K562 (cell line): ENCODE measurements around the gene IFFO2. TPM values are rescaled to one million over a fixed set of nuclear protein-coding genes. Genes with fewer than 3 reads are reported as not detected.

Experiments used
- ATF1 ChIP-seq, 2 experiments: fragments of 450-650 bp in 1 of 2; IDR thresholded peaks; 2 replicates each; pipeline ENCODE4 v1.6.1; 2016; ENCODE audit warnings: missing compliant biosample characterization in 1 of 2, missing genetic modification characterization in 1 of 2
- CBX1 ChIP-seq: sonication (generic); IDR thresholded peaks from 2 replicates; pipeline ENCODE4 v1.6.1; 2016; ENCODE audit warnings: antibody characterized with exemption, low read depth, mild to moderate bottlenecking
- HDAC1 ChIP-seq, 2 experiments: fragments of 450-650 bp; IDR thresholded peaks; 2 replicates each; pipeline ENCODE4 v1.6.1; 2016 to 2017; ENCODE audit warnings: inconsistent platforms in 1 of 2, mild to moderate bottlenecking in 1 of 2, moderate library complexity in 1 of 2
- HNRNPH1 ChIP-seq: fragments of 200-400 bp; formaldehyde crosslinking; optimal IDR thresholded peaks from 2 replicates; pipeline ENCODE3; 2017; ENCODE audit warnings: low read depth, mild to moderate bottlenecking, low read length, moderate library complexity
- HNRNPK ChIP-seq: fragments of 200-400 bp; formaldehyde crosslinking; IDR thresholded peaks from one replicate; pipeline ENCODE4 v1.6.1; 2018; ENCODE audit warnings: mild to moderate bottlenecking, low read depth, low read length; ENCODE audit not compliant: poor library complexity, severe bottlenecking
- JUN ChIP-seq, 2 experiments: sonication (generic) in 1 of 2; formaldehyde crosslinking in 1 of 2; IDR thresholded peaks; 2 replicates each; pipeline versions ENCODE4 v1.6.1 to v1.8.0; 2012 to 2022; ENCODE audit warnings: borderline replicate concordance in 2 of 2, mild to moderate bottlenecking in 2 of 2, improper control_type of control experiment in 1 of 2, low read depth in 1 of 2, low read length in 1 of 2, missing genetic modification reagents in 1 of 2
- KAT7 ChIP-seq: sonication (generic); formaldehyde crosslinking; IDR thresholded peaks from 2 replicates; pipeline ENCODE4 v1.8.0; 2022; ENCODE audit warnings: missing genetic modification reagents, mild to moderate bottlenecking, borderline replicate concordance
- KDM2B ChIP-seq: fragments of 250-450 bp; sonication (Bioruptor Pico); IDR thresholded peaks from 2 replicates; pipeline ENCODE4 v1.8.0; 2021; ENCODE audit warnings: mild to moderate bottlenecking, moderate library complexity
- MTA2 ChIP-seq: fragments of 450-650 bp; IDR thresholded peaks from 2 replicates; pipeline ENCODE4 v1.6.1; 2016; ENCODE audit warnings: low read depth
- NCOA2 ChIP-seq, 2 experiments: fragments of 450-650 bp; IDR thresholded peaks; 2 replicates each; pipeline ENCODE4 v1.6.1; 2018; ENCODE audit warnings: mild to moderate bottlenecking in 2 of 2, moderate library complexity in 1 of 2; ENCODE audit not compliant: partially characterized antibody in 2 of 2
- NCOR1 ChIP-seq: fragments of 450-650 bp; IDR thresholded peaks from 2 replicates; pipeline ENCODE4 v1.6.1; 2016; ENCODE audit warnings: mild to moderate bottlenecking, moderate library complexity
- NKRF ChIP-seq: fragments of 450-650 bp; IDR thresholded peaks from 2 replicates; pipeline ENCODE4 v1.6.1; 2016; ENCODE audit warnings: borderline replicate concordance
- PHF20 ChIP-seq: fragments of 450-650 bp; IDR thresholded peaks from 2 replicates; pipeline ENCODE4 v1.6.1; 2018; ENCODE audit not compliant: partially characterized antibody
- POLR2G ChIP-seq: fragments of 200-400 bp; formaldehyde crosslinking; IDR thresholded peaks from 2 replicates; pipeline ENCODE4 v1.6.1; 2017; ENCODE audit warnings: low read depth, mild to moderate bottlenecking, antibody characterized with exemption, low read length, moderate library complexity
- PTBP1 ChIP-seq: fragments of 200-400 bp; formaldehyde crosslinking; IDR thresholded peaks from 2 replicates; pipeline ENCODE4 v1.6.1; 2017; ENCODE audit warnings: low read depth, low read length
- RCOR1 ChIP-seq, 2 experiments: IDR thresholded peaks; 2 replicates each; pipeline ENCODE4 v1.6.1; 2012; ENCODE audit warnings: low read depth in 2 of 2, low read length in 2 of 2, borderline replicate concordance in 1 of 2, improper control_type of control experiment in 1 of 2
- RREB1 ChIP-seq: fragments of 250-450 bp; sonication (Bioruptor Pico); IDR thresholded peaks from 2 replicates; pipeline ENCODE4 v1.4.0; 2020
- SREBF1 ChIP-seq: fragments of 150-350 bp; IDR thresholded peaks from 2 replicates; pipeline ENCODE4 v1.6.1; 2014; ENCODE audit warnings: antibody characterized with exemption, low read depth, low read length, borderline replicate concordance
- TEAD2 ChIP-seq: fragments of 450-650 bp; IDR thresholded peaks from 2 replicates; pipeline ENCODE4 v1.6.1; 2016; ENCODE audit warnings: missing genetic modification characterization, control low read depth, missing compliant biosample characterization
- XRCC3 ChIP-seq: fragments of 450-650 bp; IDR thresholded peaks from 2 replicates; pipeline ENCODE4 v1.6.1; 2017; ENCODE audit warnings: mild to moderate bottlenecking, moderate library complexity
- ZC3H11A ChIP-seq: IDR thresholded peaks from 2 replicates; pipeline ENCODE4 v1.6.1; 2012; ENCODE audit warnings: low read depth, low read length, improper control_type of control experiment
- ZNF354B ChIP-seq: fragments of 250-450 bp; sonication (Bioruptor Pico); IDR thresholded peaks from 2 replicates; pipeline ENCODE4 v1.4.0; 2020
- ZNF436 ChIP-seq: fragments of 250-450, 450-650 bp; sonication (Bioruptor Pico); formaldehyde crosslinking; IDR thresholded peaks from 2 replicates; pipeline ENCODE4 v1.7.0; 2020; ENCODE audit warnings: mild to moderate bottlenecking
- polyA plus RNA-seq, 8 experiments: library from polyadenylated mRNA; depleted of rRNA in 4 of 8; stranded (reverse) in 5 of 8; unstranded in 3 of 8; fragments of >200 nt; fragmentation: Nextera tagmentation in 2 of 8; fragmentation: Illumina TruSeq in 1 of 8; extraction: Ambion mirVana in 2 of 8; extraction: Trizol in 1 of 8; gene quantifications; 2 replicates each; pipeline versions ENCODE4 v1.2.1 to v1.2.3, GENCODE V29; 2011 to 2014; ENCODE audit warnings: inconsistent platforms in 1 of 8, missing spikeins in 1 of 8
- total RNA-seq, 7 experiments: library from RNA; depleted of rRNA in 6 of 7; stranded (reverse); fragments of >200 nt in 6 of 7; fragmentation: Illumina TruSeq in 2 of 7; extraction: Trizol in 2 of 7; gene quantifications; 2 replicates each; pipeline versions ENCODE4 v1.2.1 to v1.2.3, GENCODE V29; 2011 to 2021; ENCODE audit warnings: low replicate concordance in 1 of 7

Gene IFFO2
- total and polyA plus RNA-seq, 9 of the 15 experiments (the other 6 are each of a cell fraction or from before 2014, with no cell fraction given): 0.15 to 1.0 (median 0.44) TPM; not detected in 2

GRCh38 chr1:18893120-18893519 is 63.4 kb downstream of the IFFO2 start (continued):
- TF ChIP-seq RREB1 (no peak), NCOR1 (no peak), HNRNPK (no peak), HNRNPH1 (no peak), CBX1 (peak; percentile 85; the same call in 1 of the 2 replicates), NKRF (peak; percentile 23; the same call in 1 of the 2 replicates), MTA2 (no peak), XRCC3 (no peak), RCOR1 (IDR thresholded peaks at IDR 0.05; ENCODE audit: borderline replicate concordance in 1 of 2, low read depth in 2 of 2, low read length in 2 of 2) (peak in 1 of 2 experiments; percentile 92; a peak in 3 of 4 replicates), ZC3H11A (no peak), TEAD2 (tag) (no peak), KDM2B (CRISPR knock-in tag) (no peak), ATF1 (CRISPR knock-in tag; IDR thresholded peaks at IDR 0.05) (no peak), ATF1 (tag; IDR thresholded peaks at IDR 0.05) (no peak), ZNF436 (CRISPR knock-in tag) (no peak), KAT7 (CRISPR knock-in tag) (no peak), PTBP1 (peak; percentile 95), NCOA2 (IDR thresholded peaks at IDR 0.05; ENCODE audit: partially characterized antibody in 2 of 2) (no peak), HDAC1 (IDR thresholded peaks at IDR 0.05) (peak in 1 of 2 experiments; percentile 45; a peak in 1 of 4 replicates), POLR2G (no peak), JUN (IDR thresholded peaks at IDR 0.05; ENCODE audit: borderline replicate concordance, low read depth, low read length) (no peak), JUN (CRISPR knock-in tag; IDR thresholded peaks at IDR 0.05; ENCODE audit: borderline replicate concordance) (no peak), PHF20 (peak; percentile 71), SREBF1 (no peak), ZNF354B (CRISPR knock-in tag) (no peak)
